Right lobe of liver (tissue), 6 donors: ENCODE measurements around the gene PRDM7. TPM values are rescaled to one million over a fixed set of nuclear protein-coding genes. Genes with fewer than 3 reads are reported as not detected.
"Not testable (repeated sequence)": the region's sequence is repeated elsewhere in the genome, so short reads cannot be mapped to it uniquely, and the experiment has no call there.

Source experiments
- ATAC-seq, 4 donors: fragments of 200-7000 bp; cut with Tn5 transposase; one replicate each; pipeline ENCODE4 v1.9.1; 2020; ENCODE audit warnings: mild to moderate bottlenecking in 4 of 4, moderate library complexity in 4 of 4
- DNase-seq, 3 donors: peaks; one replicate each; pipeline ENCODE4 v3.0.0-alpha.2; 2020
- H3K27ac ChIP-seq, 3 donors: fragments of 200-600 bp; one replicate each; pipeline ENCODE4 v1.8.0; 2022
- H3K27me3 ChIP-seq, 2 donors: fragments of 200-600 bp; one replicate each; pipeline ENCODE4 v1.8.0; 2022
- H3K36me3 ChIP-seq, 4 donors: fragments of 200-600 bp; sonication (generic) in 1 of 4; one replicate each; pipeline versions ENCODE4 v1.5.1 to v1.8.0; 2017 to 2022; ENCODE audit warnings: control low read depth in 1 of 4
- H3K4me1 ChIP-seq, 4 donors: fragments of 200-600 bp; sonication (generic) in 1 of 4; one replicate each; pipeline versions ENCODE4 v1.5.1 to v1.8.0; 2017 to 2022; ENCODE audit warnings: control low read depth in 1 of 4
- H3K4me3 ChIP-seq, 3 donors: fragments of 200-600 bp; one replicate each; pipeline ENCODE4 v1.8.0; 2022
- H3K9me3 ChIP-seq, 4 donors: fragments of 200-600 bp; sonication (generic) in 1 of 4; one replicate each; pipeline versions ENCODE4 v1.5.1 to v1.8.0; 2017 to 2022; ENCODE audit warnings: control low read depth in 1 of 4
- POLR2A ChIP-seq: fragments of 450-650 bp; IDR thresholded peaks from one replicate; pipeline ENCODE4 v1.6.1; 2017; ENCODE audit warnings: antibody characterized with exemption, mild to moderate bottlenecking
- WGBS: methylation state at CpG from one replicate; pipeline ENCODE4 v1.1.6; 2018; ENCODE audit warnings: low coverage, low lambda C conversion rate; ENCODE audit not compliant: insufficient coverage; ENCODE audit errors: missing lambda C conversion rate; 5-methylcytosine and 5-hydroxymethylcytosine counted together
- intact Hi-C, 2 donors: fragments of 100-400 bp; cut with DNase I; formaldehyde crosslinking; loops; one replicate each; pipeline versions ENCODE4 v1.11.2 to v1.14.1; 2022
- total RNA-seq, 6 experiments: library from RNA; depleted of rRNA in 2 of 6; stranded (reverse); fragments of >200 nt in 2 of 6; fragmentation: NEBNext Ultra II Directional in 3 of 6; extraction: Animal tissue kit (Norgen Biotek cat#: 25700) in 3 of 6; gene quantifications; one replicate each; pipeline versions ENCODE4 v1.1.0 to v1.2.4, GENCODE V29; 2016 to 2023
- TF ChIP-seq, protein P1 (sequence below), 4 donors: fragments of 200-600 bp in 3 of 4; fragments of 450-650 bp in 1 of 4; IDR thresholded peaks; one replicate each; pipeline versions ENCODE4 v1.5.1 to v1.8.0; 2016 to 2022; ENCODE audit warnings: antibody characterized with exemption in 4 of 4, mild to moderate bottlenecking in 2 of 4
- donor health status: DM: no; HTN: yes; CAD: no.
- donor health status: DM: no; HTN: no; CAD: no.
- donor health status: DM: no; HTN: no; CAD: no.
- donor health status: DM: no; HTN: yes; CAD: no.
- donor health status: DM: no; HTN: yes; CAD: no.

Gene PRDM7
- total RNA-seq, 6 experiments from 2014 or later: 0.09 to 0.12 TPM; not detected in 4

- H3K9me3 ChIP-seq, H3K36me3 ChIP-seq, DNase-seq, H3K27me3 ChIP-seq, intact Hi-C loops, H3K4me1 ChIP-seq, H3K4me3 ChIP-seq, H3K27ac ChIP-seq: not testable (repeated sequence)
- 39% methylated on average over 4 of the region's 5 CpGs for WGBS
- ATAC-seq: peak; percentile 25 to 43 (median 31)
Measured at GRCh38 chr16:90100229-90100628, 23.1 kb upstream of the PRDM7 start.

DNA sequence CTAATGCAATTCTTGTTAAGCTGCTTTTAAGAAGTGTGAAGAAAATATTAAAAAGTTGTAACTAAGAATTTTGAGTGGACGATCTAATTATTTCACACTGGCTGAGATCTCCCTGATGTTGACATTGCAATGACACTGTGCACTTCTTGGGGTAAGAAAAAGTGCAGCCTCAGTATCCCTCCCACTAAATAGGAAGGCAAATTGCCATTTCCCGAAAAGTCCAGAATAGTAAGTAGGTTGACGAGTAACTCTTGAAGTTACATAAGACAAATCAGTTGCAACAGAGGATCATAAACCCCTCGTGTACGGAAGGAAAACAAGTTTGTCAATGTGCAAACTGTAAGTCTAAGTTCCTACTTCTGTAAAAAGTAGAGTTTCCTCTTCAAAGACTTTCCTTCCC is 21.8 kb upstream of the PRDM7 start:
- H3K36me3 ChIP-seq, DNase-seq, H3K27ac ChIP-seq, H3K9me3 ChIP-seq, H3K4me3 ChIP-seq, H3K27me3 ChIP-seq, intact Hi-C loops, H3K4me1 ChIP-seq: not testable (repeated sequence)
- peak; percentile 8 to 66 (median 50) for ATAC-seq
- 20% methylated on average over 1 of the region's 5 CpGs for WGBS

- H3K9me3 ChIP-seq, H3K36me3 ChIP-seq, intact Hi-C loops, H3K4me1 ChIP-seq, H3K4me3 ChIP-seq, DNase-seq, H3K27me3 ChIP-seq, H3K27ac ChIP-seq: not testable (repeated sequence)
- peak in 1 of 4 donors; percentile 15 for ATAC-seq
- WGBS: 73% methylated on average over 7 of the region's 9 CpGs
Measured at GRCh38 chr16:90097010-90097684, 20.0 kb upstream of the PRDM7 start.

- H3K9me3 ChIP-seq, H3K27ac ChIP-seq, H3K4me1 ChIP-seq, intact Hi-C loops, H3K36me3 ChIP-seq, DNase-seq, ATAC-seq, H3K27me3 ChIP-seq, H3K4me3 ChIP-seq: not testable (repeated sequence)
- 89% methylated on average over 3 of the region's 22 CpGs for WGBS
Measured at GRCh38 chr16:90094791-90095190, 17.7 kb upstream of the PRDM7 start.

- H3K27me3 ChIP-seq, H3K36me3 ChIP-seq, ATAC-seq, H3K4me3 ChIP-seq, H3K4me1 ChIP-seq, intact Hi-C loops, DNase-seq, H3K27ac ChIP-seq, H3K9me3 ChIP-seq: not testable (repeated sequence)
- WGBS: no CpG with 5 or more reads among the region's 35 CpGs
Measured at GRCh38 chr16:90094296-90094695, 17.2 kb upstream of the PRDM7 start.

GRCh38 chr16:90093799-90094198 is 16.7 kb upstream of the PRDM7 start:
- H3K36me3 ChIP-seq, H3K27ac ChIP-seq, H3K9me3 ChIP-seq, H3K4me1 ChIP-seq, intact Hi-C loops, H3K27me3 ChIP-seq, DNase-seq, ATAC-seq, H3K4me3 ChIP-seq: not testable (repeated sequence)
- WGBS: 63% methylated on average over 3 of the region's 30 CpGs

DNA sequence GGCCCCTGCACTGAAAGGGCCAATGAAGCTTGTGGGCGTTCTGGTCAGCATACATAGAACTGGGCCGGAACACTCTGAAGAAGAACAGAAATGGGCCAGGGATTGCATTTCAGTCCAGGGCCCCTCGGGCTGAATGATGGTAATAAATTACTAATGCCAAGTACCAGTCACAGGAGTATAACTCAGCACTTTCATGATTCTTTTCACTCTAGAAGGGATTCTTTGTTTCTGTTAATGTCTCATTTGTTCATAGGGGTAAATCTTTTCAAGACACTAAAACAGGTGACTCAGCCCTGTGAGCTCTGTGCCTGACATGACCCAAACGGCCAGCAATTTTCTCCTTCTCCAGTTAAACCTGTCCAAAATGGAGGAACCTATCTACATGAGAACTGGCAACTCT is 15.7 kb upstream of the PRDM7 start:
- H3K27me3 ChIP-seq, H3K4me3 ChIP-seq, H3K4me1 ChIP-seq, DNase-seq, H3K9me3 ChIP-seq, H3K27ac ChIP-seq, intact Hi-C loops, ATAC-seq, H3K36me3 ChIP-seq: not testable (repeated sequence)
- WGBS: 50% methylated on average over 3 of the region's 4 CpGs

DNA sequence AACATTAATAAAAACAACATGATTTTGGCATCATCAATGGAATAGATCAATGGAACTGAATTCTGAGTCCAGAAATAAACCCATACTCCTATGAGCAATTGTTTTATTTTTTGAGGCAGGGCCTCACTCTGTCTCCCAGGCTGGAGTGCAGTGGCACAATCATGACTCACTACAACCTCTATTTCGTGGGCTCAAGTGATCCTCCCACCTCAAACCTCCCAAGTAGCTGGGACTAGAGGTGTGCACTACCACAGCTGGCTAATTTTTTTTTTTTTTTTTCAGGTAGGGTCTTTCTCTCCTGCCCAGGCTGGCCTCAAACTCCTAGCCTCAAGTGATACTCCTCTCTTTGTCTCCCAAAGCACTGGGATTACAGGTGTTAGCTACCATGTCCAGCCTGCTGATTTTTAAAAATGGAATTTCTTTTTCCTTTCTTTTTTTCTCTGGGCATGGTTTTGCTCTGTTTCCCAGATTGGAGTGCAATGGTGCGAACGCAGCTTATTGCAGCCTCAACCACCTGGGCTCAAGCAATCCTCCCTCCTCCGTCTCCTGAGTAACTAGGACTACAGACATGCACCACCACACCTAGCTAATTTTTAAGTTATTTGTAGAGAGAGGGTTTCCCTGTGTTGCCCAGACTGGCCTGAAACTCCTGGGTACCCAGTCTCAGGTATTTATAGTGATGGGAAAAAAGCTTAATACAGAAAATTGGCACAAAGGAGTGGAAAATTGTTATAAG is 7.3 kb upstream of the PRDM7 start:
- 61% methylated on average over 4 of the region's 4 CpGs for WGBS
- no peaks in the 10 kb centered on the region for H3K36me3 ChIP-seq
- no peaks in the 10 kb centered on the region for H3K27me3 ChIP-seq
- no peak for TF ChIP-seq POLR2A
- TF ChIP-seq, protein P1, sequence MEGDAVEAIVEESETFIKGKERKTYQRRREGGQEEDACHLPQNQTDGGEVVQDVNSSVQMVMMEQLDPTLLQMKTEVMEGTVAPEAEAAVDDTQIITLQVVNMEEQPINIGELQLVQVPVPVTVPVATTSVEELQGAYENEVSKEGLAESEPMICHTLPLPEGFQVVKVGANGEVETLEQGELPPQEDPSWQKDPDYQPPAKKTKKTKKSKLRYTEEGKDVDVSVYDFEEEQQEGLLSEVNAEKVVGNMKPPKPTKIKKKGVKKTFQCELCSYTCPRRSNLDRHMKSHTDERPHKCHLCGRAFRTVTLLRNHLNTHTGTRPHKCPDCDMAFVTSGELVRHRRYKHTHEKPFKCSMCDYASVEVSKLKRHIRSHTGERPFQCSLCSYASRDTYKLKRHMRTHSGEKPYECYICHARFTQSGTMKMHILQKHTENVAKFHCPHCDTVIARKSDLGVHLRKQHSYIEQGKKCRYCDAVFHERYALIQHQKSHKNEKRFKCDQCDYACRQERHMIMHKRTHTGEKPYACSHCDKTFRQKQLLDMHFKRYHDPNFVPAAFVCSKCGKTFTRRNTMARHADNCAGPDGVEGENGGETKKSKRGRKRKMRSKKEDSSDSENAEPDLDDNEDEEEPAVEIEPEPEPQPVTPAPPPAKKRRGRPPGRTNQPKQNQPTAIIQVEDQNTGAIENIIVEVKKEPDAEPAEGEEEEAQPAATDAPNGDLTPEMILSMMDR (IDR thresholded peaks at IDR 0.05): no peak
- ATAC-seq (no peak), DNase-seq (no peak)
- intact Hi-C loops: no loop called here
- H3K4me3 ChIP-seq: no peak overlapping the region
- H3K27ac ChIP-seq: no peak overlapping the region
- H3K9me3 ChIP-seq: no peaks in the 10 kb centered on the region
- H3K4me1 ChIP-seq: no peaks in the 10 kb centered on the region
